ENCODE data around the gene CECR2. TPM values are rescaled to one million over a fixed set of nuclear protein-coding genes. Genes with fewer than 3 reads are reported as not detected.

CECR2 gene
- total RNA-seq, 1 donor from 2014 or later: 25.3 TPM

DNA sequence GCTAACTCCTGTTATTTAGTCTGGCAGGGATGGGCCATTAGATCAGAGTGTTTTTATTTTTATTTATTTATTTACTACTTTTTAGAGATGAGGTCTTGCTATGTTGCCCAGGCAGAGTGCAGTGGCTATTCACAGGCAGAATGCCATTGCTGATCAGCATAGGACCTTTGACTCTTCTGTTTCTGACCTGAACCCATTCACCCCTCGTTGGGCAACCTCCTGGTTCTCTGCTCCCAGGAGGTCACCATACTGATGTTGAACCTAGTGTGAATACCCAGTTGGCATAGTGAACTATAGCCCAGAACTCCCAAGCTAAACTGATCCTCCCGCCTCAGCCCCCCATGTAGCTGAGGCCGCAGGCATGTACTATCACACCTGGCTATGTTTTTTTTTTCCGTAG is 16.5 kb upstream of the CECR2 start:
- DNase-seq (ENCODE audit: extremely low spot score, unreplicated experiment): no peak
- Mint-ChIP-seq H3K27ac (no peak overlapping the region), H3K27me3 (no peaks in the 10 kb centered on the region), H3K4me1 (ENCODE audit: unreplicated experiment) (no peaks in the 10 kb centered on the region), H3K4me3 (no peak overlapping the region), H3K36me3 (no peaks in the 10 kb centered on the region), H3K9me3 (no peaks in the 10 kb centered on the region)
- TF ChIP-seq, protein P1, sequence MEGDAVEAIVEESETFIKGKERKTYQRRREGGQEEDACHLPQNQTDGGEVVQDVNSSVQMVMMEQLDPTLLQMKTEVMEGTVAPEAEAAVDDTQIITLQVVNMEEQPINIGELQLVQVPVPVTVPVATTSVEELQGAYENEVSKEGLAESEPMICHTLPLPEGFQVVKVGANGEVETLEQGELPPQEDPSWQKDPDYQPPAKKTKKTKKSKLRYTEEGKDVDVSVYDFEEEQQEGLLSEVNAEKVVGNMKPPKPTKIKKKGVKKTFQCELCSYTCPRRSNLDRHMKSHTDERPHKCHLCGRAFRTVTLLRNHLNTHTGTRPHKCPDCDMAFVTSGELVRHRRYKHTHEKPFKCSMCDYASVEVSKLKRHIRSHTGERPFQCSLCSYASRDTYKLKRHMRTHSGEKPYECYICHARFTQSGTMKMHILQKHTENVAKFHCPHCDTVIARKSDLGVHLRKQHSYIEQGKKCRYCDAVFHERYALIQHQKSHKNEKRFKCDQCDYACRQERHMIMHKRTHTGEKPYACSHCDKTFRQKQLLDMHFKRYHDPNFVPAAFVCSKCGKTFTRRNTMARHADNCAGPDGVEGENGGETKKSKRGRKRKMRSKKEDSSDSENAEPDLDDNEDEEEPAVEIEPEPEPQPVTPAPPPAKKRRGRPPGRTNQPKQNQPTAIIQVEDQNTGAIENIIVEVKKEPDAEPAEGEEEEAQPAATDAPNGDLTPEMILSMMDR (conservative IDR thresholded peaks at IDR 0.05): no peak

DNA sequence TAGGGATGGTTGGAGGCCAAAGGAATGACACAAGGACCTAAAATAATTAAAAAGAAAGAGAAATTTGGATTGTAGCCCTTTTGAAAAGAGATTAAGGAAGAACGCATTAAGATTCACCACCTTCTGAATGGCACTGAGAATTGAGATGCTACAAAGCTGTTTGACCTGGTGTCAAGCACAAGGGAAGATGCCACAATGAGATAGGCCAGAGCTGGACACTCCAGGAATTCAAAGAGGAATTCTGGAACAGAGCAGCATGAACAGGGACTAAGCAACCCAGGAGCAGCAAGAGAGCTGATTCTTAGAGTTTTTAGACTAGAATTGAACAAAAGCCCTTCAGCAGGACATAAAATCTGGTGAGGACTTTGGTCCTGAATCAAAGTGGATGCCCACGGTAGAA is 11.6 kb upstream of the CECR2 start:
- Mint-ChIP-seq H3K27me3 (no peaks in the 10 kb centered on the region), H3K4me3 (no peak overlapping the region), H3K4me1 (ENCODE audit: unreplicated experiment) (peaks cover 5% of the 10 kb centered on the region), H3K9me3 (no peaks in the 10 kb centered on the region), H3K27ac (no peak overlapping the region), H3K36me3 (no peaks in the 10 kb centered on the region)
- no peak for DNase-seq (ENCODE audit: extremely low spot score, unreplicated experiment)
- TF ChIP-seq, protein P1 (conservative IDR thresholded peaks at IDR 0.05): no peak

- no peaks in the 10 kb centered on the region for H3K9me3 Mint-ChIP-seq
- no peak overlapping the region for H3K4me3 Mint-ChIP-seq
- no peaks in the 10 kb centered on the region for H3K27me3 Mint-ChIP-seq
- DNase-seq (ENCODE audit: extremely low spot score, unreplicated experiment): no peak
- TF ChIP-seq, protein P1 (conservative IDR thresholded peaks at IDR 0.05): no peak
- H3K27ac Mint-ChIP-seq: no peak overlapping the region
- peaks cover 5% of the 10 kb centered on the region for H3K4me1 Mint-ChIP-seq (ENCODE audit: unreplicated experiment)
- no peaks in the 10 kb centered on the region for H3K36me3 Mint-ChIP-seq
Measured at GRCh38 chr22:17358415-17358814, 10.8 kb upstream of the CECR2 start.

DNA sequence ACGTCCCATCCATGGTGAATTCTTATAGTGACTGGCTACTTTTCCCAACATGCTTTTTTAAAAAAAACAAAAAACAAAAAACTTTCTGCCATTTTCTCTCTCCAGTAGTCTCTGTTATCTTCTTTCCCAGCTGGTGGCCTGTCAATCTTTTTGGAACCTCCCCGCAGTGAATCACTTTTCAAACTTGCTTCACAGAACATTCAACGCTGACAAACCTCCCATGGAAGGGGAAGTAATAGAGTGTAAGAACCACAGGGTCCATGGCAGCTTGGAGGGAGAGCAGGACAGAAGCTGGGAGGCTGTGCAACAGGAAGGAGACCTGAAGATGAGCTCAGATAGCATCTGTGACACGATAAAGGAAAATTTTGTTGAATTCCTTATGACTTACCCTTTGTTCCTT is 9.8 kb upstream of the CECR2 start:
- Mint-ChIP-seq H3K27me3 (no peaks in the 10 kb centered on the region), H3K27ac (no peak overlapping the region), H3K4me3 (no peak overlapping the region), H3K4me1 (ENCODE audit: unreplicated experiment) (peaks cover 5% of the 10 kb centered on the region), H3K36me3 (no peaks in the 10 kb centered on the region), H3K9me3 (no peaks in the 10 kb centered on the region)
- TF ChIP-seq, protein P1 (conservative IDR thresholded peaks at IDR 0.05): no peak
- DNase-seq (ENCODE audit: extremely low spot score, unreplicated experiment): no peak

- peaks cover 21% of the 10 kb centered on the region for H3K4me1 Mint-ChIP-seq (ENCODE audit: unreplicated experiment)
- no peak for DNase-seq (ENCODE audit: extremely low spot score, unreplicated experiment)
- TF ChIP-seq, protein P1 (conservative IDR thresholded peaks at IDR 0.05): no peak
- peak overlapping the region; percentile 78 for H3K4me3 Mint-ChIP-seq
- H3K36me3 Mint-ChIP-seq: no peaks in the 10 kb centered on the region
- no peak overlapping the region for H3K27ac Mint-ChIP-seq
- H3K9me3 Mint-ChIP-seq: no peaks in the 10 kb centered on the region
- H3K27me3 Mint-ChIP-seq: peaks cover 27% of the 10 kb centered on the region
Measured at GRCh38 chr22:17366329-17366728, 2.9 kb upstream of the CECR2 start.

GRCh38 chr22:17366830-17367229 is 2.4 kb upstream of the CECR2 start:
- DNase-seq (ENCODE audit: extremely low spot score, unreplicated experiment): no peak
- H3K27me3 Mint-ChIP-seq: peaks cover 27% of the 10 kb centered on the region
- TF ChIP-seq, protein P1 (conservative IDR thresholded peaks at IDR 0.05): peak; percentile 66
- H3K4me3 Mint-ChIP-seq: peak overlapping the region; percentile 78
- H3K36me3 Mint-ChIP-seq: no peaks in the 10 kb centered on the region
- H3K4me1 Mint-ChIP-seq (ENCODE audit: unreplicated experiment): peaks cover 21% of the 10 kb centered on the region
- H3K27ac Mint-ChIP-seq: peak overlapping the region; percentile 61
- no peaks in the 10 kb centered on the region for H3K9me3 Mint-ChIP-seq

All from type B pancreatic cell (in vitro differentiated cells).